ENCODE results near the gene MITF.

DNA sequence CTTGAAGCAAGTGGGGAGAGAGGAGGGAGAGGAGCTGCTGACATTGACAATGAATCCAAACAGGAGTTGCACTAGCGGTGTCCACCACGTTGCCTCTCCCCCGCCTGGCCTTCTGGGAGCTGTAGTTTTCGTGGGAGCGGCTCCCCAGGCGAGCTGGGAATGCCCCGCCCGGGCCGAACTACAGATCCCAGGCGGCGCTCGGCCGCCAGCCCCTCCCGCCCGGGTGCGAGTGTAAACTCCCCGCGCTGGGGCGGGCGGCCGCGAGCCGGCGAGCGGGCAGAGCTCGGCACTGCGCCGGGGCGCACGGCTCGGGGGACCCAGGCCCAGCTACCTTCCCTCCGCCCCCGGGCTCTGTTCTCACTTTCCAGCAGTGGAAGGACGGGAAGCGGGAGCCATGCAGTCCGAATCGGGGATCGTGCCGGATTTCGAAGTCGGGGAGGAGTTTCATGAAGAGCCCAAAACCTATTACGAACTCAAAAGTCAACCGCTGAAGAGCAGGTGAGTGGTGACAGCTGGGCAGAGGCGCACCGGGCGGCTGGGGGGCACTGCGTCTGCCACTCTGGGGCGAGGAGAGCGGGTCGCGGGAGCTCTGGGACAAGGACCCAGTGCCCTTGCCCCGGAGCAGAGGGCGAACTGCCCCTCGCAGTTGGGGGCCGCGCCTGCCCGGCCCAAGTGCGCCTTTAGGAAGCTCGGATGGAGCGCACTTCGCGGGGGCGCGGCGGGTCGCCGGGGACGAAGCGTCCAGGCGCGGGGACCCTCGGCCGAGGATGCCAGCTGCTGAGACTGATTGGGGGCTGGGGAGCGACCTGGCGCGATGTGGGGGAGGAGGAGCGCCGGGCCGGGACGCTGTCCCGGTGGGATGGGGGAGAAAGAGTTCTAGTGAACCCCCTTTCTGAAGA, at the start of gene MITF:
- TF ChIP-seq ZFX (IDR thresholded peaks at IDR 0.05; ENCODE audit: borderline replicate concordance) = no peak
- TF ChIP-seq, protein P1, sequence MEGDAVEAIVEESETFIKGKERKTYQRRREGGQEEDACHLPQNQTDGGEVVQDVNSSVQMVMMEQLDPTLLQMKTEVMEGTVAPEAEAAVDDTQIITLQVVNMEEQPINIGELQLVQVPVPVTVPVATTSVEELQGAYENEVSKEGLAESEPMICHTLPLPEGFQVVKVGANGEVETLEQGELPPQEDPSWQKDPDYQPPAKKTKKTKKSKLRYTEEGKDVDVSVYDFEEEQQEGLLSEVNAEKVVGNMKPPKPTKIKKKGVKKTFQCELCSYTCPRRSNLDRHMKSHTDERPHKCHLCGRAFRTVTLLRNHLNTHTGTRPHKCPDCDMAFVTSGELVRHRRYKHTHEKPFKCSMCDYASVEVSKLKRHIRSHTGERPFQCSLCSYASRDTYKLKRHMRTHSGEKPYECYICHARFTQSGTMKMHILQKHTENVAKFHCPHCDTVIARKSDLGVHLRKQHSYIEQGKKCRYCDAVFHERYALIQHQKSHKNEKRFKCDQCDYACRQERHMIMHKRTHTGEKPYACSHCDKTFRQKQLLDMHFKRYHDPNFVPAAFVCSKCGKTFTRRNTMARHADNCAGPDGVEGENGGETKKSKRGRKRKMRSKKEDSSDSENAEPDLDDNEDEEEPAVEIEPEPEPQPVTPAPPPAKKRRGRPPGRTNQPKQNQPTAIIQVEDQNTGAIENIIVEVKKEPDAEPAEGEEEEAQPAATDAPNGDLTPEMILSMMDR (IDR thresholded peaks at IDR 0.05) = no peak
